Endothelial cell of umbilical vein (primary cell): ENCODE results near the gene ST6GALNAC3. TPM values are rescaled to one million over a fixed set of nuclear protein-coding genes. Genes with fewer than 3 reads are reported as not detected.

Source experiments
- BruUV-seq: library from RNA; stranded (reverse); fragments of 400-500 nt; replicated peaks from 2 replicates; lab custom pipeline; 2021; lab: Mats Ljungman, UMichigan
- CTCF ChIA-PET: fragments of 300-600, 350-600 bp; sonication (Branson Sonifier 250); formaldehyde crosslinking; loops from one replicate; lab custom pipeline; 2021; ENCODE audit warnings: antibody characterized with exemption, inconsistent platforms; lab: Charles Lee
- POLR2A ChIA-PET: fragments of 300-600, 350-600 bp; sonication (Branson Sonifier 250); formaldehyde crosslinking; loops from one replicate; lab custom pipeline; 2021; ENCODE audit warnings: antibody characterized with exemption, inconsistent platforms; lab: Charles Lee
- DNase-seq: peaks from one replicate; pipeline ENCODE4 v3.0.0-alpha.2; 2011; ENCODE audit warnings: low read depth, low spot score
- FAIRE-seq: peaks from 2 replicates; lab custom pipeline; 2011; peaks lifted over from hg19 to GRCh38; lab: Jason Lieb, UNC
- H2AFZ ChIP-seq: 2 replicates; pipeline ENCODE4 v1.6.0; 2012; ENCODE audit warnings: low read depth, low read length, control low read depth, inconsistent platforms
- H3K27ac ChIP-seq: 2 replicates; pipeline ENCODE4 v1.5.1; 2011; ENCODE audit warnings: low read depth, mild to moderate bottlenecking, control low read depth, low read length, moderate library complexity; ENCODE audit not compliant: insufficient read depth
- H3K27me3 ChIP-seq, 2 experiments: 2 replicates each; pipeline versions ENCODE4 v1.6.0 to v1.6.1; 2011; ENCODE audit warnings: low read length in 2 of 2, mixed read lengths in 1 of 2; ENCODE audit not compliant: control insufficient read depth in 2 of 2, insufficient read depth in 2 of 2
- H3K36me3 ChIP-seq, 2 experiments: 2 replicates in 1 of 2; 3 replicates in 1 of 2; pipeline ENCODE4 v1.5.1; 2011; ENCODE audit warnings: low read length in 2 of 2, mild to moderate bottlenecking in 1 of 2, moderate library complexity in 1 of 2; ENCODE audit not compliant: control insufficient read depth in 2 of 2, insufficient read depth in 2 of 2; ENCODE audit errors: extremely low read depth in 1 of 2
- H3K4me1 ChIP-seq: 3 replicates; pipeline ENCODE4 v1.5.1; 2011; ENCODE audit warnings: mild to moderate bottlenecking, low read length; ENCODE audit not compliant: control insufficient read depth, insufficient read depth; ENCODE audit errors: extremely low read depth
- H3K4me2 ChIP-seq: 2 replicates; pipeline ENCODE4 v1.6.1; 2011; ENCODE audit warnings: low read length, control low read depth, mixed read lengths; ENCODE audit not compliant: insufficient read depth
- H3K4me3 ChIP-seq, 3 experiments: fragments of 200-600 bp in 1 of 3; sonication (generic), shearing (Covaris generic) in 1 of 3; replicated peaks in 1 of 3; 2 replicates each; pipeline ENCODE4 v1.5.1; 2011 to 2016; ENCODE audit warnings: control low read depth in 3 of 3, low read length in 3 of 3, mild to moderate bottlenecking in 2 of 3, inconsistent platforms in 1 of 3, low read depth in 1 of 3, moderate library complexity in 1 of 3; ENCODE audit not compliant: insufficient read depth in 1 of 3
- H3K79me2 ChIP-seq: 2 replicates; pipeline ENCODE4 v1.6.0; 2012; ENCODE audit warnings: low read length, inconsistent platforms; ENCODE audit not compliant: control insufficient read depth, insufficient read depth
- H3K9ac ChIP-seq: replicated peaks from 2 replicates; pipeline ENCODE3; 2011; ENCODE audit warnings: low read length, control low read depth; ENCODE audit not compliant: insufficient read depth; ENCODE audit errors: extremely low read depth
- H3K9me1 ChIP-seq: replicated peaks from 3 replicates; pipeline ENCODE4 v1.6.0; 2011; ENCODE audit warnings: mild to moderate bottlenecking, low read length; ENCODE audit not compliant: control insufficient read depth, insufficient read depth; ENCODE audit errors: extremely low read depth
- H3K9me3 ChIP-seq: replicated peaks from 2 replicates; pipeline ENCODE4 v1.5.1; 2012; ENCODE audit warnings: low read length, inconsistent platforms; ENCODE audit not compliant: control insufficient read depth, insufficient read depth
- H4K20me1 ChIP-seq: replicated peaks from 2 replicates; pipeline ENCODE3; 2011; ENCODE audit warnings: mild to moderate bottlenecking, low read length; ENCODE audit not compliant: control insufficient read depth, insufficient read depth; ENCODE audit errors: extremely low read depth
- EZH2 ChIP-seq: IDR thresholded peaks from 2 replicates; pipeline ENCODE4 v1.6.1; 2012; ENCODE audit warnings: borderline replicate concordance, low read depth, mild to moderate bottlenecking, moderate library complexity, low read length, inconsistent platforms; ENCODE audit not compliant: severe bottlenecking
- FOS ChIP-seq: IDR thresholded peaks from 2 replicates; pipeline ENCODE4 v1.6.1; 2011; ENCODE audit warnings: mild to moderate bottlenecking, low read length, moderate library complexity, borderline replicate concordance; ENCODE audit not compliant: insufficient read depth
- GATA2 ChIP-seq: IDR thresholded peaks from 2 replicates; pipeline ENCODE4 v1.7.0; 2011; ENCODE audit warnings: low read depth, mild to moderate bottlenecking, moderate library complexity, mixed read lengths, low read length; ENCODE audit not compliant: insufficient read length, insufficient read depth
- JUN ChIP-seq: IDR thresholded peaks from 2 replicates; pipeline ENCODE4 v1.6.1; 2011; ENCODE audit warnings: borderline replicate concordance, low read depth; ENCODE audit not compliant: insufficient read length, insufficient read depth
- MYC ChIP-seq: IDR thresholded peaks from one replicate; pipeline ENCODE4 v1.6.1; 2011; ENCODE audit warnings: mild to moderate bottlenecking, low read depth, low read length
- POLR2A ChIP-seq: IDR thresholded peaks from 2 replicates; pipeline ENCODE4 v1.6.1; 2012; ENCODE audit warnings: low read depth, mild to moderate bottlenecking, control low read depth, low read length
- POLR2AphosphoS5 ChIP-seq: IDR thresholded peaks from 2 replicates; pipeline ENCODE4 v1.6.1; 2012; ENCODE audit warnings: low read depth, mild to moderate bottlenecking, control low read depth, low read length, moderate library complexity; ENCODE audit not compliant: insufficient read depth
- dilution Hi-C: fragments of 300-500 bp; cut with MboI; formaldehyde crosslinking; loops from one replicate; pipeline ENCODE4 v1.15.0; 2019; ENCODE audit warnings: low sequenced_read_pairs; ENCODE audit not compliant: extremely low pct_ligation_motif_present
- intact Hi-C: fragments of 100-400 bp; cut with micrococcal nuclease; formaldehyde crosslinking; loops from one replicate; pipeline ENCODE4 v1.10.0; 2022
- polyA plus RNA-seq, 4 experiments: library from polyadenylated mRNA; depleted of rRNA in 3 of 4; stranded (reverse) in 3 of 4; unstranded in 1 of 4; fragments of >200 nt; gene quantifications; 2 replicates each; pipeline versions ENCODE4 v1.2.1 to v1.2.3, GENCODE V29; 2011 to 2012; ENCODE audit warnings: missing spikeins in 1 of 4
- total RNA-seq: library from RNA; stranded (reverse); gene quantifications from 2 replicates; pipeline ENCODE4 v1.2.3, GENCODE V29; 2021
- TF ChIP-seq, protein P1 (sequence below): IDR thresholded peaks from 2 replicates; pipeline ENCODE4 v1.6.1; 2011; ENCODE audit not compliant: insufficient read depth, insufficient read length
- TF ChIP-seq, protein P2 (sequence below), 2 donors: IDR thresholded peaks; 1 replicate in 1 of 2; 2 replicates in 1 of 2; pipeline ENCODE4 v1.5.1; 2011; ENCODE audit warnings: low read length in 2 of 2, mild to moderate bottlenecking in 2 of 2, moderate library complexity in 2 of 2, control low read depth in 1 of 2, inconsistent platforms in 1 of 2, low read depth in 1 of 2; ENCODE audit not compliant: insufficient read depth in 1 of 2; ENCODE audit errors: extremely low read depth in 1 of 2

Gene ST6GALNAC3
- total and polyA plus RNA-seq, 2 donors (not counting 3 experiments of a cell fraction or from before 2014, with no cell fraction given), result 7.6 to 48.3 TPM

- H3K4me3 ChIP-seq, result no peak overlapping the region
- intact Hi-C loops, result loop anchor here (10.0 kb wide), 1 partner anchor 647 kb away; no protein-coding TSS in a partner anchor
- CTCF ChIA-PET, result interaction anchor here (1.1 kb wide), 1 partner anchor 29 kb away, joined by 3 read pairs; no protein-coding TSS in a partner anchor
Observed at GRCh38 chr1:76601465-76601864, 526.9 kb downstream of the ST6GALNAC3 start.

More at GRCh38 chr1:76601465-76601864, 526.9 kb downstream of the ST6GALNAC3 start:
- H3K9me1 ChIP-seq, result no peaks in the 10 kb centered on the region
- dilution Hi-C loops, result no loop called here
- TF ChIP-seq, protein P1, sequence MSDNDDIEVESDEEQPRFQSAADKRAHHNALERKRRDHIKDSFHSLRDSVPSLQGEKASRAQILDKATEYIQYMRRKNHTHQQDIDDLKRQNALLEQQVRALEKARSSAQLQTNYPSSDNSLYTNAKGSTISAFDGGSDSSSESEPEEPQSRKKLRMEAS, result no peak
- TF ChIP-seq, protein P2, sequence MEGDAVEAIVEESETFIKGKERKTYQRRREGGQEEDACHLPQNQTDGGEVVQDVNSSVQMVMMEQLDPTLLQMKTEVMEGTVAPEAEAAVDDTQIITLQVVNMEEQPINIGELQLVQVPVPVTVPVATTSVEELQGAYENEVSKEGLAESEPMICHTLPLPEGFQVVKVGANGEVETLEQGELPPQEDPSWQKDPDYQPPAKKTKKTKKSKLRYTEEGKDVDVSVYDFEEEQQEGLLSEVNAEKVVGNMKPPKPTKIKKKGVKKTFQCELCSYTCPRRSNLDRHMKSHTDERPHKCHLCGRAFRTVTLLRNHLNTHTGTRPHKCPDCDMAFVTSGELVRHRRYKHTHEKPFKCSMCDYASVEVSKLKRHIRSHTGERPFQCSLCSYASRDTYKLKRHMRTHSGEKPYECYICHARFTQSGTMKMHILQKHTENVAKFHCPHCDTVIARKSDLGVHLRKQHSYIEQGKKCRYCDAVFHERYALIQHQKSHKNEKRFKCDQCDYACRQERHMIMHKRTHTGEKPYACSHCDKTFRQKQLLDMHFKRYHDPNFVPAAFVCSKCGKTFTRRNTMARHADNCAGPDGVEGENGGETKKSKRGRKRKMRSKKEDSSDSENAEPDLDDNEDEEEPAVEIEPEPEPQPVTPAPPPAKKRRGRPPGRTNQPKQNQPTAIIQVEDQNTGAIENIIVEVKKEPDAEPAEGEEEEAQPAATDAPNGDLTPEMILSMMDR (IDR thresholded peaks at IDR 0.05; ENCODE audit: extremely low read depth in 1 of 2, insufficient read depth in 1 of 2, low read depth in 1 of 2, low read length in 2 of 2), result no peak
- TF ChIP-seq MYC, result no peak
- no peak for TF ChIP-seq GATA2
- no peak for TF ChIP-seq JUN
- TF ChIP-seq POLR2AphosphoS5, result no peak
- TF ChIP-seq FOS, result no peak
- TF ChIP-seq POLR2A, result no peak
- TF ChIP-seq EZH2, result no peak
- no peaks in the 10 kb centered on the region for H3K27me3 ChIP-seq
- H3K36me3 ChIP-seq, result no peaks in the 10 kb centered on the region
- H2AFZ ChIP-seq, result no peak overlapping the region
- FAIRE-seq (no peak), DNase-seq (no peak)
- H4K20me1 ChIP-seq, result no peaks in the 10 kb centered on the region
- no peak overlapping the region for H3K9ac ChIP-seq
- BruUV-seq, result no TSS peak
- H3K4me1 ChIP-seq, result no peaks in the 10 kb centered on the region
- no peaks in the 10 kb centered on the region for H3K79me2 ChIP-seq
- no peak overlapping the region for H3K27ac ChIP-seq
- H3K4me2 ChIP-seq, result no peak overlapping the region
- POLR2A ChIA-PET, result no interaction called here
- H3K9me3 ChIP-seq, result no peaks in the 10 kb centered on the region
